Ishikawa (cell line): ENCODE measurements around the gene SAC3D1.

Source experiments
- CEBPB ChIP-seq: IDR thresholded peaks from 2 replicates; pipeline ENCODE4 v1.6.1; 2012
- CREB1 ChIP-seq: IDR thresholded peaks from 2 replicates; pipeline ENCODE4 v1.6.1; 2012; ENCODE audit warnings: low read depth
- EGR1 ChIP-seq: IDR thresholded peaks from 2 replicates; pipeline ENCODE4 v1.6.1; 2012
- EP300 ChIP-seq: IDR thresholded peaks from 2 replicates; pipeline ENCODE4 v1.6.1; 2012; ENCODE audit warnings: borderline replicate concordance
- FOXM1 ChIP-seq: IDR thresholded peaks from 2 replicates; pipeline ENCODE4 v1.6.1; 2012; ENCODE audit warnings: low read depth, borderline replicate concordance
- NFIC ChIP-seq: IDR thresholded peaks from 2 replicates; pipeline ENCODE4 v1.6.1; 2012
- RAD21 ChIP-seq: IDR thresholded peaks from 2 replicates; pipeline ENCODE4 v1.6.1; 2012; ENCODE audit warnings: low read depth
- TAF1 ChIP-seq: IDR thresholded peaks from 2 replicates; pipeline ENCODE4 v1.6.1; 2012; ENCODE audit warnings: low read depth, mild to moderate bottlenecking
- TCF12 ChIP-seq: IDR thresholded peaks from 2 replicates; pipeline ENCODE4 v1.6.1; 2012; ENCODE audit warnings: low read depth
- TEAD4 ChIP-seq: IDR thresholded peaks from 2 replicates; pipeline ENCODE4 v1.6.1; 2012
- YY1 ChIP-seq: IDR thresholded peaks from 2 replicates; pipeline ENCODE4 v1.6.1; 2012; ENCODE audit warnings: low read depth
- ZBTB7A ChIP-seq: IDR thresholded peaks from 2 replicates; pipeline ENCODE4 v1.6.1; 2012; ENCODE audit warnings: low read depth
- TF ChIP-seq, protein P1 (sequence below): IDR thresholded peaks from 2 replicates; pipeline ENCODE4 v1.6.1; 2012
- TF ChIP-seq, protein P2 (sequence below): IDR thresholded peaks from 2 replicates; pipeline ENCODE4 v1.6.1; 2012
- TF ChIP-seq, protein P3 (sequence below): IDR thresholded peaks from 2 replicates; pipeline ENCODE4 v1.6.1; 2012; ENCODE audit warnings: low read depth, mild to moderate bottlenecking

Gene SAC3D1

DNA sequence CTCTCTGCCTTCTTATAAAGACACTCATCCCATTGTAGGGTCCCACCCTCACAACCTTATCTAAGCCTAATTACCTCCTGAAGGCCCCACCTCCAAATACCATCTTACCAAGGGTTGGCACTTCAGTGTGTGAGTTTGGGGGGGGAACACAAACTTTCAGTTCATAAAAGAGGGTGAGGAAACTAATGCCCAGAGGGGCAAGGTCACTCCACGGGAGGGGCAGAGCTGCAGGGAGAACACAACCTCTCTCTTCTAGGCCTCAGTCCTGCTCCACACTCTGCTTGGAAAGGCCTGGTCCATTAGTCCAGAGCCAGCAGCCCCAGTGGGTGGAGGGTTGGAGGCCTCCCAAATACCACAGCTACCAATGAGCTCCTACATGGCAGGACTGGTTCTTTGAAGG lies 41.5 kb upstream of the SAC3D1 start:
- no peak for TF ChIP-seq EP300
- TF ChIP-seq, protein P1, sequence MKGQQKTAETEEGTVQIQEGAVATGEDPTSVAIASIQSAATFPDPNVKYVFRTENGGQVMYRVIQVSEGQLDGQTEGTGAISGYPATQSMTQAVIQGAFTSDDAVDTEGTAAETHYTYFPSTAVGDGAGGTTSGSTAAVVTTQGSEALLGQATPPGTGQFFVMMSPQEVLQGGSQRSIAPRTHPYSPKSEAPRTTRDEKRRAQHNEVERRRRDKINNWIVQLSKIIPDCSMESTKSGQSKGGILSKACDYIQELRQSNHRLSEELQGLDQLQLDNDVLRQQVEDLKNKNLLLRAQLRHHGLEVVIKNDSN, result no peak
- no peak for TF ChIP-seq CEBPB
- TF ChIP-seq, protein P2, sequence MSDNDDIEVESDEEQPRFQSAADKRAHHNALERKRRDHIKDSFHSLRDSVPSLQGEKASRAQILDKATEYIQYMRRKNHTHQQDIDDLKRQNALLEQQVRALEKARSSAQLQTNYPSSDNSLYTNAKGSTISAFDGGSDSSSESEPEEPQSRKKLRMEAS, result no peak
- TF ChIP-seq RAD21, result no peak
- no peak for TF ChIP-seq FOXM1
- TF ChIP-seq, protein P3, sequence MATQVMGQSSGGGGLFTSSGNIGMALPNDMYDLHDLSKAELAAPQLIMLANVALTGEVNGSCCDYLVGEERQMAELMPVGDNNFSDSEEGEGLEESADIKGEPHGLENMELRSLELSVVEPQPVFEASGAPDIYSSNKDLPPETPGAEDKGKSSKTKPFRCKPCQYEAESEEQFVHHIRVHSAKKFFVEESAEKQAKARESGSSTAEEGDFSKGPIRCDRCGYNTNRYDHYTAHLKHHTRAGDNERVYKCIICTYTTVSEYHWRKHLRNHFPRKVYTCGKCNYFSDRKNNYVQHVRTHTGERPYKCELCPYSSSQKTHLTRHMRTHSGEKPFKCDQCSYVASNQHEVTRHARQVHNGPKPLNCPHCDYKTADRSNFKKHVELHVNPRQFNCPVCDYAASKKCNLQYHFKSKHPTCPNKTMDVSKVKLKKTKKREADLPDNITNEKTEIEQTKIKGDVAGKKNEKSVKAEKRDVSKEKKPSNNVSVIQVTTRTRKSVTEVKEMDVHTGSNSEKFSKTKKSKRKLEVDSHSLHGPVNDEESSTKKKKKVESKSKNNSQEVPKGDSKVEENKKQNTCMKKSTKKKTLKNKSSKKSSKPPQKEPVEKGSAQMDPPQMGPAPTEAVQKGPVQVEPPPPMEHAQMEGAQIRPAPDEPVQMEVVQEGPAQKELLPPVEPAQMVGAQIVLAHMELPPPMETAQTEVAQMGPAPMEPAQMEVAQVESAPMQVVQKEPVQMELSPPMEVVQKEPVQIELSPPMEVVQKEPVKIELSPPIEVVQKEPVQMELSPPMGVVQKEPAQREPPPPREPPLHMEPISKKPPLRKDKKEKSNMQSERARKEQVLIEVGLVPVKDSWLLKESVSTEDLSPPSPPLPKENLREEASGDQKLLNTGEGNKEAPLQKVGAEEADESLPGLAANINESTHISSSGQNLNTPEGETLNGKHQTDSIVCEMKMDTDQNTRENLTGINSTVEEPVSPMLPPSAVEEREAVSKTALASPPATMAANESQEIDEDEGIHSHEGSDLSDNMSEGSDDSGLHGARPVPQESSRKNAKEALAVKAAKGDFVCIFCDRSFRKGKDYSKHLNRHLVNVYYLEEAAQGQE, result no peak
- no peak for TF ChIP-seq TEAD4
- TF ChIP-seq CREB1, result no peak
- no peak for TF ChIP-seq NFIC
- TF ChIP-seq EGR1, result no peak

DNA sequence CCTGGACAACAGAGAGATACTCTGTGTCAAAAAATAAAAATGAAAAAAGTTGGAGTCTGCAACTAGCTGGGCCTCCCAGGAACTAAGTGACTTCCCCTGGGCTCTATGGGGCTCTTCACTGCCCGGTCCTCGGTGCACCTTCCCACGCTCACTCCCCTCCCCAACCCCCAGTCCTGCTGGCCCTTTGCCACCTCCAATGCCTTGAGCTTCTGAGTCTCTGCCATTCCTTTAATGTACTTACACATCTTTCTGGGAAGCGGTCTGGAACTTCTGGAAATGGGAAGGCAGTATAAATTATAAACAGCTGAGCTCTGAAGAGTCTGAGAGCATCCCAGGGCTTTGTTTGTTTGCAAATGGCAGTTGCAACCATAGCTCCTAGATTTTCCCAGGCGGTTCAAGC lies 38.3 kb upstream of the SAC3D1 start:
- TF ChIP-seq YY1 (no peak), EGR1 (no peak)
- TF ChIP-seq, protein P2, result no peak

DNA sequence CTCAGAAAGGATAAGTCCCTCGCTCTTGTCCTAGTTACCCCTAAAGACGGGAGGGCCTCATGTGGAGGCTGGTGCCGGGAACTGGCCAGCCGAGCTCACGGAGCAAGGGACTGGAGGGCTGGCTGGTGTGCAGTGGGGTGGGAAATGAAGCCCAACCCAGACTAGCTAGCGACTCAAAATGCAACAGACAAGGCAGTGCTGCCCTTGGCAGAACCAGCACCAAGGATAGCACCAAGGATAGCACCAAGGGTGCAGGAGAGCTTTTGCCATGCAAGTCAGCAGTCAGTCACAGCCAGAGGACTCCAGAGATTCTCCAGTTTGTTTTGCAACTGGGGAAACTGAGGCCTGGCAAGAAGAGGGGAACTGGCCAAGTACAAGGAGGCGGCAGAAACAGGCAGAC lies 37.7 kb upstream of the SAC3D1 start:
- no peak for TF ChIP-seq ZBTB7A
- no peak for TF ChIP-seq EP300
- TF ChIP-seq, protein P2, result 0 out of 2 replicates have a peak, but pooled peaks have one; percentile 18
- TF ChIP-seq, protein P3, result peak; percentile 92
- TF ChIP-seq CREB1, result no peak
- TF ChIP-seq, protein P1, result no peak
- TF ChIP-seq NFIC, result no peak
- TF ChIP-seq TAF1, result no peak
- no peak for TF ChIP-seq TEAD4
- no peak for TF ChIP-seq EGR1
- TF ChIP-seq RAD21, result peak; percentile 8; the same call in 1 of the 2 replicates

DNA sequence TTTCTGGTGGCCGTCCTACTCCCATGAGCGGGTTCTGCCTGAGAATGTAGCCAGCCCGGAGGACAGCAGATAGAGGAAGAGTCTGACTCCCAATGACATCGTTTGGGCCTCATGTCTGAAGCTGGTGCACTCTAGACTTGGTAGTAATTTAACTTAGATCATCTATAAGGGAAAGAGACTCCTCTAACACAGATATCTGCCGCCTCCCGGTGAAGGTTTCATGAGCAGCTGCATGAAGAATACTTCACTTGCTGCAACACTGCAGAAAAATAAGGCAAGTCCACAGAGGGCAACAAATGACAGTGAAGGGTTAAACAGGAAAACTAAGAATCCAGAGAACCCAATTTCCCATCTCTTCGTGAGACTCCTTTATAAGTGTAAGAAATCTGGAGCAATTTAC lies 33.0 kb upstream of the SAC3D1 start:
- TF ChIP-seq RAD21 (no peak), YY1 (no peak), CEBPB (no peak), TEAD4 (no peak), ZBTB7A (no peak), FOXM1 (no peak), TAF1 (no peak), EP300 (no peak), CREB1 (no peak), TCF12 (no peak), NFIC (no peak), EGR1 (no peak)
- TF ChIP-seq, protein P2, result no peak
- TF ChIP-seq, protein P1, result no peak
- TF ChIP-seq, protein P3, result no peak
